HG03432 (cell line): ENCODE data around the gene CLGN.
A peak's percentile ranks its signal among the peaks of the same experiment; 100 is the strongest.

Experiments
- ATAC-seq: cut with Tn5 transposase; IDR thresholded peaks from one replicate; pipeline ENCODE4 v1.9.1; 2021; ENCODE audit warnings: mild to moderate bottlenecking, moderate library complexity; ENCODE audit not compliant: unreplicated experiment

CLGN gene

DNA sequence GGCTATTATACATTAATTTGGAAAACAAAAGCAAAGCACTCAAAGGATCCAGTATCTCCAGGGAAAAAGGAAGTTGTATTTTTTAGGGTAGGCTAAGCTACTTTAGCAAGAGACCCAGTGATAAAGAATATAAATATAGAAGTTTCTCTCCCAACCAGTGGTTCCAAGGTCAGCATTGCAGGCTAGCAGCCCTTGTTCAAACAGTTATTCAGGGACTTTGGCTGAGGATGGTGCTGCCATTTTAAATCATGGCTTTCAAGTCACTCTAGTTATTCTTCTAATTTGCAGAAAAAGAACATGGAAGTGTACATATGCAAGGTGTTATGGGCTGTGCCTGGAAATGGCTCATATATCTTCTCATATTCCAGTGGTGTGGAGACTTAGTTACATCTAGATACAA lies 44.7 kb downstream of the CLGN start:
- no peak for ATAC-seq

DNA sequence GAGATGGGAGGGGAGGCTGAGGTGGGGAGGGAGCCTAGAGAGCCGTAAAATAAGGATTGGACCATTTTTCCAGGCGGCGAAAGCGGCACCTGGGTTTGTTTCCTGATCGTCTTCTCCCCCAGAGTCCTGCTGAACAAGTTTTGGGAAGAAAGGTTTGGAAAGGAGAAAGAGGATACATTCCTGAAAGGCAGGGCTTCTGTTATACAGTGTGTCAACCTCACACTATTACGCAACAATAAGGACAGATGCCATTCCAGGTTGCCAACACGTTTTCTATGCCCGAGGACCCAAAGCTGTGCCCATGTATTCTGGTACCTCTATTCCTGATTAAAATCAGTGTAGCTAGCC lies 53.3 kb downstream of the CLGN start:
- ATAC-seq, result no peak

DNA sequence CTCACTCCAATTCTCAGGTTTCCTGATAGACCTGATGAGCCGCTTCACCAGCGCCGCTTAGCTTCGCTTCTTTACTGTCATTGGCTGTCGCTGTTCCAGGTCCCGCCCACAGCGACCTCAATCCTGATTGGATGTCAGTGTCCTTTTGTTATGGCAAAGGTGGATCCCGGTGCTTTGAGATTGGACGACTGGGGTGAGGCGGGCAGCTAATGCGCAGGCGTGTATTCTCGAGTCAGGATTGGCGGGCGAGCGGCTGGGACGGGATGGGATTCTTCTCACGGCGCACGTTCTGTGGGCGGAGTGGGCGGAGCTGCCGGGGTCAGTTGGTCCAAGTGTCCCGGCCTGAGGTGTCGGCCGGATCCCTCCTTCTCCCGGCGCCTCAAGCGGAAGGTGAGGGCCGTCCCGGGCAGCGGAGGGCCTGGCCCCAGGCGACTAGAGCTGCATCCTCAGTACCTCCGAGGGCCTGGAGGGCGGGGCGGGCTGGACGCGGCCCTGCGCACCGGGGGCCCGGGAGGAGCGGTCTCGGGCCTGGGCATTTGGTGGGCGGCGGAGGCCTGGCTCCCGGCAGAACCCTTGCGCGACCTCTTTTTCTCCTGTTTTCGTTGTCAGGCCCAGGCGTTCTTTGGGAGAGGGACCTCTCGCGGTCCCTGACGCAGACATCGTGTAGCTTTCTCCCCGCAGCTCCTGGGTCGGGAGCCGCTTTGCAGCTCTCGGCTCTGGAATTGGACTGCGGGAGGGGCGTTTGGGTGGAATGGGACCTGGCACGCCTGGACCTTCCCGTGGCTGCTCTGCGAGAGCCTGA lies 53.9 kb downstream of the CLGN start, which contains the start of gene SCOC:
SCOC (plus strand) TSS at position 319 of the 802 bp plus-strand sequence. CDS start 5,525 bp downstream, outside the sequence.
- peak; percentile 95 for ATAC-seq

DNA sequence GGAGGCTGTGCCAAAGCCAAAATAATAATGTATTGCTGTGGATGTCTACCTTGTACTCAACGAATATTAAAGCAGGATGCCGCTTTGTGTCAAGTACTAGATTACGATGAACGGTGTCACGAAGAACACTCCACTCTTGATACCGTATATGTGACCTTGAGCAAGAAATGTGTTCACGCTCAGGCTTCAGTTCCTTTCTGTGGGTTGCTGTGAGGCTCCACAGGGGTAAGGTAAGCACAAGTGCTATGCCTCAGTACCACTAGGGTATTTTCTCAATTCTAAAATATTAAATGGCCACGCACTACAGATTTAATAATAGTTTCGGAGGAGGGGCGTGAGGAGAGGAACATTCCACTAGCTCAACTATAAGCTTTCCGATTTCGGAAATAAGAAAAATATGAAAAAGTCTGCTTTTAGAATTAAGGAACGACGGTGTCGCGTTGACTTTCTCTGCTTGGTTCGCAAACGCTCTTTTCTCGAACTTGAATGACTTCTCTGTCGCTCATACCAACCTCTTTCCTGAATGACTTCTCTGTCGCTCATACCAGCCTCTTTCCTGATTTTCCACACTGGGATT lies 54.6 kb downstream of the CLGN start:
- peak; percentile 56 for ATAC-seq

DNA sequence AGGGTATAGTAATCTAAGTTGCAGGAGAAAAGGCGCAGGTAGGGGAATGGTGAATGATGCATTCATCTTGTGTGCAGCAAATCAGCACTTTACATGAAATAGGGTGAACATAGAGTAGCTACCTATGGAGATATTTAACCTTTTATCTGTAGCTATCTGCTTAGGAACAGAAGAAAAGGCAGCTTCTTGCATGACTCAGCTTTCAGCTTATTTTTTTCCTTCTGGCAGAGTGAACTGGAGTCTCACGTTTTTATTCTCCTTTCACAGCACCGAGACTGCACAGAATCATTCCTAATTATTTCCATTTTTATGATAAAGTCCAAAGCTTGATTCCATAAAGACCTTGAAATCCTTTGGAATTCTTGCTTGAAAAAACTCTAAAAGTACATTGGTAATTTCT lies 58.8 kb downstream of the CLGN start:
- no peak for ATAC-seq

DNA sequence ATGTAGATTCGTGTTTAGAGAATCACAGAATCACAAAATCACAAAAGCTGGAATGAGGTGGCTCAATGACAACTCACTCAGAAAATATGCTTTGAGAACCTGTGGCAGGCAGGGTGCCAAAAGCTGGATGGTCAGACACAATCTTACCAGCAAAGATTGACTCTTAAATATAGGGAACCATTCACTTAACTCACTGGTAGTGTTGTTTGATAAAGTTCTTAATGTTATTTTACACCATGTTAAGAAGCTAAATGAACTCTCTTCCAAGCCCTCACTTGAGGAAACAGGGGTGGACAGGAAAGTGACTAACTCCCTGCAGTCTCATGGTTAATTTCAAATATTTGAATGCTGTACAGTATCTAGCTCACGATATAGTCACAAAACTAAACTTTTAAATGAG lies 59.7 kb downstream of the CLGN start:
- ATAC-seq, result no peak

DNA sequence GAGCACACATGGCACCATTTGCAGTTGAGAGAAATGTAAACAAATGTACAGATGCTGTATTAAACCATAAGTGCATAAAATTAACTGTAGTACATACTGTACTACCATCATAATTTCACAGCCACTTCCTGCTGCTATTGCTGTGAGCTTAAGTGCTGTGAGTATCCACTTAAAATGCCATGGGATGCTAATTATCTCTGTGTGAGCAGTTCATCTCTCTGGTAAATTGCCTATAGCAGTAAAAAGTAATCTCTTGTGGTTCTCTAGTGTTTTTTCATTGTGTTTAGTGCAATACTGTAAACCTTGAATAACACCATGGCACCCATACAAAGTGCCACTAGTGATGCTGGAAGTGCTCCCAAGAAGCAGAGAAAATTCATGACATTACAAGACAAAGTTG lies 63.9 kb downstream of the CLGN start:
- ATAC-seq, result no peak

DNA sequence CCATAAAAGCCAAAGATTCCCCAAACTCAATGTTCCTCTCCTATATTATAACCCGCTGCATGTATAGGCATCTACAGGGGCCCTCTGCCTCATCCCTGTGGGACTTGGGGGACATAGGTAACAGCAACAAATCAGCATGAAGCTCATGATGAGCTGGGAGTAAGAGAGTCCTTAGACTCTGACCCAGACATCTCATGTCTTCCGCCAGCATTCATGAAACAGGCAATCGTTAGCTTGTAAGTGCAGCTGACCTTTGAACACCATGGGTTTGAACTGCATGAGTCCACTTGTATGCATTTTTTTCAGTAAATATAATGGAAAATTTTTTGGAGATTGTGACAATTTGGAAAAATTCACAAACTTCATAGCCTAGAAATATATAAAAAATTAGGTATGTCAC lies 64.4 kb downstream of the CLGN start:
- ATAC-seq, result no peak

DNA sequence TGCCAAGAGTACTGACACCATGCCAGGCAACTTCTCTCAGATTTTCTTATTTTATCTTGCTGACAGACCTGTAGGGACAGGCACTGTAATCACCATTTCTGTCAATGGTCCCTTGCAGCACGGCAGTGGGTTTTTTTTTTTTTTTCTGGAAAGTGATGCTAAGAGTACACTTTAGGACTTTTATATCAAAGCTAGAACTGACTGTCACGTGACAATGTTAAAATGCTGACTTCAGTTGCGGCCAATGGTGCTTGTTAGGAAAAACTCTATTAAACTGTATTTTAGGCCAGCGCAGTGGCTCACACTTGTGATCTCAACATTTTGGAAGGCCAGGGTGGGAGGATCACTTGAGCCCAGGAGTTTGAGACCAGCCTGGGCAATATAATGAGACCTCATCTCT lies 66.3 kb downstream of the CLGN start:
- ATAC-seq, result no peak

DNA sequence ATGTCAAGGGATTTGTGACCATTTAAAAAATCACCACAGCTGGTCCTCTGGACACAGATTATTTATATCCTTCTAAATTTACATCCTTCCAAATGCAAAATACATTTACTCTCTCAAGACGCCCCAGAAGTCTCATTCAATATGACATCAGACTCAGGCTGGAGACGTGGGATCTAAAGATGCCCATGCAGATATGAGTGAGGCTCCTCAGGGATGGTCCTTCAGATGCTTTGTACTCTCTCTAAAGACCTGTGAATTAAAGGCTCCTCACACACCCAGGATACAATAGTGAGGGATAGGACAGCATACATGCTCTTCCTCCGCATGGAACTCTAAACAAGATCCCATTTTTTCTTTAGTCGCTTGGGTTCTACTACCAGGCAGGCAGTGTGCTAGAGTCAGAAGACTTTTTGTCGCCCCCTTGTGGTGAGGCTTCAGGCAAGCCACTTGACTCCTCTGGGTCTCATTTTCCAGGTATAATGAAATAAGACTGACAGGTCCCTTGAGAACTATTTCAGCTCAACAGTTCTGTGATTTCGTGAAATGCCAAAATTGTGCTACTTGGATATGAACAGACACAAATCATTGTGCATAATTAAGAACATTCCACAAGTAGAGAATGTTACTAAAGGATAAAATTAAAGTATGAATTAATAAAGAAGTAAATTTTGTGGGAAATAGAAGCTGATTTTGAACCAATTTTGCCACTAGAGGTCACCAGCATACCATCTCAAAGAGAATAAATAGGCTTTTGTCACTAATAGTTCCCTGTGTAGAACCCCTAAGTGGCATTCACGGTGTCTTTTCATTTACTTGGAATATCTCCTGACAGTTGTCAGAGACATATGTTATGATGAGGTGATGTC lies 67.7 kb downstream of the CLGN start:
- peak; percentile 98 for ATAC-seq

DNA sequence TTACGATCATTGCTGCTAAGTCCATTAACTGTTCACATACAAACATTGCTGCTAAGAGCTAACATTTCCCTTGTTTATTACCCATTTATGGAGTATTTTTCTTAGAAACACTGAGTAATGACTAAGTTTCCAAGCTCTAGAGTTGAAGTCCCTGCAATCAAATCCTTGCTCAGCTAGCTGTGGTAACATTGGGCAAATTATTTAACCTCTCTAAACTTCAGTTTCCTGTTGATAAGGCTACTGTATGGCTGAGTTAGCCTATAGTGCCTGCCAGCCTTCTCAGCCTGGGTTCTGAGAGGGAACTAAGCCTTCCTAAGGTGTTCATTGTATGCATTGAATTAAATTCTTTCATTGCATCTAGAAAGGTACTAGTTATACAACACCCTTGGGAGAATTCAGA lies 69.2 kb downstream of the CLGN start:
- ATAC-seq, result no peak

DNA sequence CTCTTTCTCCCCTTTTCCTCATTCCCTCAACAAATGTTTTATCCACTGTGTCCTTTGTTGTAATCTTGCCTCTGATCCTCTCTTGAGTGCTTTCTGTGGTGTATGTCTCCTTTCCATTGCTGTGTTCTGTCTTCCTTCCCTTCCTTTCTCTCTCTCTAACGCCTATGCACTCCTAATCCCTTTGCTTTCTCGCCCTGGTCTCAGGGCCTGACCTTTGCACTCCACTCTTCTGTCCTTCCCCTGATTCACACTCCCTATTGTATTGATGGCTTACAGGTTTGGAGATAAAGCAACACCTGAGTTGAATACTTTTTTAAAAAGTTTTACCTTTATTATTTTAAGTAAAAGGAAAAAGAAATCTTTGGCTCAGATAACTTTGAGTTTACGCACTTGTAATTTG lies 69.6 kb downstream of the CLGN start:
- ATAC-seq, result no peak

DNA sequence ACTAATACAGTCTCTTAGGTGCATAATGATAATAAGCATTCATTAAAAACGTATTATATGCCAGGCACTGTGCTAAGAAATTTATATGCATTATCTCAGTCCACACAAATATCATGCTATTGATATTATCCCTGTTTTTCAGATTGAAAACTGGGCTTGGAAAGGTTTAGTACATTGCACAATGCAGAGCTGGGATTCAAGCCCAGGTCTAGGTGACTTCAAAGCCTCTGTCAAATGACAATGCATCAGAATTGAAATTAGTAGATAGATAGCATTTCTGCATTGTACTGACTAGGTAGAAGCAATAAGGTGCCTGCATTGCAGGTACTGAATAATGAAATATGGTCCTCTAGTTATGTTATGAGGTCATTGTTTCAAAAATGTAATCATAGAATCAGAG lies 72.2 kb downstream of the CLGN start:
- ATAC-seq, result no peak

DNA sequence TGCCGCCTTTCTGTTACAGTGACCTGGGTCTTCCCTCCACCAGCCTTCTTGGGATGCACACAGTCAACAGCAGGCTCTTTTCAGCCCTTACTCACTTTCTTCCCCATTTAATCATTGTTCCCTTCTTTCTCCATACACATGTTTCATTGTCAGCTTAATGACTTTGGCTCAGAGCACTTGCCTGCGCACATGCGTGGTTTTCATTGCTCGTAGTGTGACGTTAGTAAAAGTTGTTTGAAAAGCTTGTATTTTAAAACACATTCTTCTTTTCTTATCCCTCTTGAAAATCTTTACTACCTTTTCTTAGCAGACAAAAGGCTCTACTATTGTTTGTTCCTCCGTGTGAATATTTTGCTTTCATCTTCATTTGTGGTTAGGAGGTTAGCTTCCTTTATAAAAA lies 73.7 kb downstream of the CLGN start:
- no peak for ATAC-seq

DNA sequence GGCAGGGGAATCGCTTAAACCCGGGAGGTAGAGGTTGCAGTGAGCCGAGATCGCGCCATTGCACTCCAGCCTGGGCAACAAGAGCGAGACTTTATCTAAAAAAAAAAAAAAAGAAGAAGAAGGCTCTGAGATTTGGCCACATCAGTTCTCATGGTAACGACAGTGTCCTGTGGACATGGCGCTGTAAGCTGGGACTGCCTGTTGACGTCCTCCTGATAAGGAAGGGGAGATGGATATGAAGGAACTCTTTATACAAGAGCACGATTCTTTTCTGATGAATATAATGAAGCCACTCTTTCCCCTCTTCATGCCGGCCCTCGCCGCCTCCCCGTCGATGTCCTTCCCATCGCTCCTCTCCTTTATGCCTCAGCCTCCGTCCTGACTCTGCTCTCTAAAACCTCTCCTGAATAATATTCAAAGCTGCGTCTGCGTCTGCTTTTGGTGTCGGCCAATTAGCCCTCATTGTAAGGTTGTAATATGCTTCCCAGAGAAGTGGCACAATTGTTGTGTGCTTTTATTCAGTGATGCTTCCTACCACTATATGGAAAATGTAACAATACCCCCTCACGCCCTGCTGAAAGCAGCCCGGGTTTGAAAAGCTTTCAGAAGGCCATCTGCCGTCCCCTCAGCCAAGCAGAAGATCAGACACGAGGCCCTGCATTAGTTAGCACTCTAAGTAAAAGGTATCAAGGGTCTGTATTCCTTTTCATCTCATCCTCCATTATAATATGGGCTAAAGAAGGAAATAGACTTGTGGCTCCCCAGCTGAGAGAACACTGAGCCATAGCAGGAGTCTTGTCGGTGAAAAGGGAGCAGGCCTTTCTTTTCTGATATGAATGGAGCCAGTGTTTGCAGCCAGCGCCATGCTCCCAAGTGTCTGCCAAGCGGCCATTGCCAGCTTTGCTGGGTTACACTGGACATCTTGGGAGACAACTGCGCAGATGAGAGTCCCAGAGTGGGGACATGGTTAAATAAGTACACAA lies 76.1 kb downstream of the CLGN start:
- ATAC-seq, result no peak

DNA sequence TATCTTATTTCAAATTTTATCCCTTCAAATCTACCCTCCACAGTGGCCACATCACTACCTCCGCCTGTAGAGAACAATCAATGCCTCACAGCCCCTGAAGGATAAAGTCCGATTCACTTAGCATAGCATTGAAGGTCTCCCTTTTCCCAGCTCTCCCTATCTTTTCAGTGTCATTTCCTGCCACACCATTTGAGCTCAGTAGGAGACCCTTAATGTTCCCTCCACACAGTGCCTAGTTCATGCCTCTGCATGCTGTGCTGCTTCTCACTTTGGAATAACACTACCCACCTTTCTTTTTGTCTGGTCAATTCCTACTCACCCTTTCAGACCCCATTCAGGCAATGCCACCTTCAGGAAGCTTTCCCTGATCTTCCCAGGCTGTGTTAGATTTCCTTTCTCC lies 77.6 kb downstream of the CLGN start:
- ATAC-seq, result no peak

DNA sequence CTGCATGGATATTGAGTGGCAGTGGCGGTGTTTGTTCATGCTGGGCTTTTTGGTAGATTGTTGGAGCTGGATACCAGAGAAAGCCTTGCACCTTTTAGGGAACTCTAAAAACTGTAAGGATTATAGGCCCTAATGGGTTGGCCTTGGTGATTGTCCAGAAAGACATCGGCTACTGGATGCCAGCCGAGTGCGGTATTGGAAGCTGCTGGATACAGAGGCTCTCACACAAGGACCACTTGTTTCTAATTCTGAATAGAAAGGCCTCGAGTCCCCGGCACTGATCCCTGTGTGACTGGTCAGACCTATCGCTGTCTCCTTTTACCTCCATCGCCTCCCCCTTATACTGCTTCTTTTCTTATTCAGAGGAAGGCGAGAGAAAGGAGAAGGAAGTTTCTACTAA lies 81.3 kb downstream of the CLGN start:
- ATAC-seq, result no peak

DNA sequence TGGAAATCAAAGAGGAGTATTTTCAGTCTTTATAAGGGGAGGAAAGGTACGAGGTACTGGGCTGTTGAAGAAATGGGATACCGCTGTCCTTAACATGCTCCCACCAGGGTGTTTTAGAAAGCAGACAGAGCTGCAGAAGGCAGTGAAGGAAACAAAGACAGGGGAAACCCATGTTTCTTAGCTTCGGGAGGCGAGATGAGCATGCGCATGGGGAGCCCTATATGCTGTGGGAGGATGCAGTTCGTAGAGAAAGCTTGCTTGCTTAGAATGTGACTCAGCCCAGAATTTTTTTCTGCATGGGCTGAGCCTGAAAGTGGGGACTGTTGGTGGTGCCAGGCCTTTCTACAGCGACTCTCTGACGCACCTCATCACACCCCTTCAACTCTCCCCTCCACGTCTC lies 82.8 kb downstream of the CLGN start:
- ATAC-seq, result no peak

DNA sequence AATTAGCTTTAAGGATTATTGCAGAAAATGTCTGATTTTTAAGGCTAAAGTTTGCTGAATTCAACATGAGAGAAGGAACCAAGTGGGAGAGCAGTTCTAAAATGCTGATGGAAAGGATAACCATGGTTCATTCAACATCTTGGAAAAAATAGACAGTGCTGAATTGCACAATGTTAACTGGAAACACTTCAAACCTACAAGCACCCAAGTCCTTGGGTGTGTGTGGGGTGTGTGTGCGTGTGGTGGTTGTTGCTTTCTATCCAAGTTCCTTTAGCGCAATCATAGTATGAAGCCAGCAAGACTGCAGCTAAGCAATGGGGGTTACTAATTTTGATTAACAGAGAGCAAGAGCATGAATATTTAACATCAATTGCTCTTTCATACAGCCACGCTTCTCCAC lies 83.3 kb downstream of the CLGN start:
- ATAC-seq, result no peak

DNA sequence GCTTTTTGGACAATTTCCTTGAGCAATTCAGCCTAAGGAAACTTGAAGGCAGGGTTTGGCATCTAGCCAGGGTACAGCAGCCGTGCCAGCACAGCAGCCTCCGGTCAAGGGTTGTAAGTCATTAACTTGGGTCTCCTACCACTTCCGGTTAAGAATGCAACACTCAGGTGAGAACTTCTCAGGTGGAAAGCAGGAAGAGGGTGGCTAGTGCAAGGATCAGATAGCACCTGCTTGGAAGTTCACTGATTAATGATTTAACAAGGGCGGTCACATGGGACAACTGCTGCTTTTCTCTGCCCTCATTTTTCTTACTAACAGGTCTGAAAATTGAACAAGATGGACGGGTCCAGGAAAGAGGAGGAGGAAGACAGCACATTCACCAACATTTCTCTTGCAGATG lies 84.1 kb downstream of the CLGN start:
- ATAC-seq, result peak; percentile 84

DNA sequence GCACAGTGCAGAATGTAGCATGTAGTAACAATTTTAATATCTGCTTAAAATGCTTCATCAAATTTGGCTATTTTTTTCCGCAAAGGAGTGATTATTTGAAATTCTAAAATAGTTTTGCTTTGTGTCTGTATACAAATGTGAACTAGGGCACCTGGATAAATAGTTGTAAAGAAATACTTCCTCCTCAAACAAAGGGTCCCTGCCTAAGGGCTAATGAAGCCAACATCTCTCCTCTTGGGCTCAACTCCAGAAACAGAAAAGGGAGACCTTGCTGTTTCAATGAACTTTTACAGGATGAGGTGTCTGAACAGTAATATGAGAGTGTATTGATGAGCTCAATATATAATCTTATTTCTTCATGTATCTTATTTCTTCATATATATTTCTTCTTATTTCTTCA lies 84.8 kb downstream of the CLGN start:
- no peak for ATAC-seq
